ENCODE results near the gene DNAH17.

DNAH17 gene

DNA sequence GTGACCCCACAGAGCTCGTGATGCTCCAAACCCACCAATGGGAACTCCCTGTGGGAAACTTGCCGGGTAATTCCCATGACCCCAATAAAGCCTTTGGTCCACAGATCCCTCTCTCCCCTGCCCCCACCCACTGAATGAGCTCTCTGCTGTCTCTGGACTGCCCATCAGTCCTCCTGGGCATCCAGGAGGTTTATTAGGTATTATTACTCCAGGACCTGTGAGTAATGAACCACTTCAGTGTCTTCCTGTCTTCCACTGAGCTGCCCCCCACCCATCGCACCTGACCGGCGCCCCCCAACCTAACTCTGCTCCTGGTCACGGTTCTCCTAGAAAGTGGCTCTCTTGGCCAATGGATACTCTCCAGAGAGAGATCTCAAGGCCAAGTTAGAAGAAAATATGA, 28.7 kb upstream of the DNAH17 start:
- no peak for DNase-seq (ENCODE audit: low read depth)

DNA sequence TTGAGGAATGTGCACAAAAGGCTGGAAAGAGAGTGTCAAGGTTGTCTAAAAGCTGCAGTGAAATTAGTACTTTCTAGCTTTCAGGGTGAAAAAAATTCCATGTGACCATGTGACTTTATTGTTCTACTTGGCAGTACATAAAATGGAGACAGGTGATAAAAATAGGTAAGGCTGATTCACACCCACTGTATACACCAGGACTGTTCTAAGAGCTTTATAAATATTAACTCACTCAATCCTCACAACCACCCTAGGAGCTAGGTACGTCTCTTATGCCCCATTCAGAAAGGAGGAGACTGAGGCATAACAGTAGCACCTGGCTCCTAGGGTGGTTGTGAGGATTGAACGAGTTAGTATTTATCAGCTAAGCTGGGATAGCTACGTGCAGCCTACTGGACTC, 28.2 kb upstream of the DNAH17 start:
- no peak for DNase-seq (ENCODE audit: low read depth)

DNA sequence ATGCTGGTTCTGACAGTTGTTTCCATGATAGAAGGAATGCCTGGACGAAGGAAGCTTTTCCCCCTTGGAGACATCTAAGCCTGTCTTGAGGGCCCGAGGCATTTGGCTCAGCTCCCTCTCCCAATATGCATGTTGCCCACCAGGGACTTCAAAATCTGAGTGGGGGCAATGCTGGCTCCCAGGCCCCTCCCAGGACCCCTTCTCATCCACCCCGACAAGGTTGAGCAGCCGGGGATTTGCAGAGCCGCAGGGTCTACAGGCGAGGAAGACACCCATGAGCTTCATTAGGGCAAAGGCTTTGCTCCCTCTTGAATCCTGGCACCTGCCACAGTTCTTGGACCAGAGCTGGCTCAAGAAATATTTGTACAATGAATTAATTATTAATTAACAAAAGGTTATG, 25.1 kb upstream of the DNAH17 start:
- DNase-seq (ENCODE audit: low read depth), result no peak

DNA sequence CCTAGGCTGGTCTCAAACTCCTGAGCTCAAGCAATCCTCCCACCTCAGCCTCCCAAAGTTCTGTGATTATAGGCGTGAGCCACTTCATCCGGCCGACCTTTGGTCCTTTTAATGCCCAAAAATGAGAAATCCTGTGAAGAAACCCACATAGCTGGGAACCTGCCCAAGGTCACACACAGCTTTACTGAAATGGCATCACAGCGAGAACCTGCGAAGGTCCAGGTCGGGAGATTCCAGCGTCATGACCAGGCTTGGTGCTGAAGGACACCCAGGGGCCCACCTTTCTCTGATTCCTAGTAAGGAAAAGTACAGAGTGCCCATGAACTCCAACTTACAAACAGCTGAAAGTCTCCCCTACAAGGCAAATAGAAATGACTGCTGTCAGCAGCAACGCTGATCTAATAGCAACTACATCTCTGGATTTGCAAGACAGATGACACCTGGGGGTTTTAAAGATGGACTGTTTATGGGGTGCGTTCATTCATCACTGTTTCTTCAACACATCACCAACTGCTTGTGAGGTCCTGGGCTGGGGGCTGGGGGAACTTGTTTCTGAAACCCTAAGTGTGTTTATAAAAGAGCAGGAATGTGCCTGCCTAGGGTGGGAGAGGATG, 24.5 kb upstream of the DNAH17 start:
- DNase-seq (ENCODE audit: low read depth), result no peak

DNA sequence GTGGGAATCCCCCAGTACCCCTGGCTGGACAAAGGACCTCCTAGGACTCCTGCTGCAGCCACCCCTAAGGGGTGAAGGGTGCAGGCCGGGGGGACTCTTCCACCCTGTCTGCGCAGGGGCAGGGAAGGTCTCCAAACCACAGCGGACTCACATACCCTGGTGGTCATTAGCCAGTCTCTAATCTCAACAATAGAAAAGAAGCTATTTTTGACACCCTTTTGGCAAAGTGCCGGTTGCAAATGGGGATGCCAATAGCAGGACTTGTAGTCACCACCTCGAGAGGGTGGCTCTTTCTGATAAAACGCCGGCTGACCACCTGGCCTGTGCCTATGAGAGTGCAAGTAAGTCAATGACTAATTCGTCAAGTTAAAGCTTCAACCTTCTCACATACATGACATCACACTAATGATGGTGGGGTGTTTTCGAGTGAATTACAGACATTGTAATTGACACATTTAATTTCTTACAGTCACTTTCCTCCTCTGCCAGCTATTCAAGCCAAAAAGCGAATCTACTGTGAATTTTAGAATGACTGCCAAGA, 23.1 kb upstream of the DNAH17 start:
- DNase-seq (ENCODE audit: low read depth), result no peak

DNA sequence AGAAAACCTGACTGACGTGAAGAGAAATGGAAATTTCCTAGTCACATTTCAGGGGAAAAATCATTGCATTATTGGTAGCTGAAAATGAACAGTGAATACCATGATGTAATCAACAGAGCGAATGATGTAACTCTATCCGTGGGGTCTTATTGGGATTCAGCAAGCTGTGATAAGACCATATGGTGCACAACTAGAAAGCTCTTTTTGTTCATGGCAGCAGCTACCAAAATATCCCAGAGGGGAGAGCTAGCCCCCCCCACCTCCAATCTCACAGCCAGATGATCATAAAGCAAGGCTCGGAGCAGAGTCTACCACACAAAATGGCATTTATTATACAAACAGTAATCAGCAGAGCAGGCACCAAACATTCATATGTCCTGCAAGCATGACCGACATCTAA, 22.2 kb upstream of the DNAH17 start:
- no peak for DNase-seq (ENCODE audit: low read depth)

DNA sequence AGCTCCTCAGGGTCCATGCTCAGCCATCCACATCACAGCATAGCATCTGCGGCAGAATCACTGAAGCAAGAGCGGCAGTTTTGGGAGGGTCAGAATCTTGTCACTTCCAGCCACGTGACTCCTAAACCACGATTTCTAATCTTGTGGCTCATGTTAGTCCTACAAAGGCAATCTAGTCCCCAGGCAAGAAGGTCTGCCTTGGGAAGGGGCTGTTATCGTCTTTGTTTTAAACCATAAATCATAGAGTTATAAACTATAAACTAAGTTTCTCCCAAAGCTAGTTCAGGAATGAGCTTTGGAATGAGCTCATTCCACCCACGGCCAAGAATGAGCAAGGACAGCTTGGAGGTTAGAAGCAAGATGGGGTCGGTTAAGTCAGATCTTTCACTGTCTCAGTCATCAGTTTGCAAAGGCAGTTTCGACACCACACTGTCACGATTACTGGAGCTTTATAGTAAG, 20.8 kb upstream of the DNAH17 start:
- DNase-seq (ENCODE audit: low read depth), result no peak

DNA sequence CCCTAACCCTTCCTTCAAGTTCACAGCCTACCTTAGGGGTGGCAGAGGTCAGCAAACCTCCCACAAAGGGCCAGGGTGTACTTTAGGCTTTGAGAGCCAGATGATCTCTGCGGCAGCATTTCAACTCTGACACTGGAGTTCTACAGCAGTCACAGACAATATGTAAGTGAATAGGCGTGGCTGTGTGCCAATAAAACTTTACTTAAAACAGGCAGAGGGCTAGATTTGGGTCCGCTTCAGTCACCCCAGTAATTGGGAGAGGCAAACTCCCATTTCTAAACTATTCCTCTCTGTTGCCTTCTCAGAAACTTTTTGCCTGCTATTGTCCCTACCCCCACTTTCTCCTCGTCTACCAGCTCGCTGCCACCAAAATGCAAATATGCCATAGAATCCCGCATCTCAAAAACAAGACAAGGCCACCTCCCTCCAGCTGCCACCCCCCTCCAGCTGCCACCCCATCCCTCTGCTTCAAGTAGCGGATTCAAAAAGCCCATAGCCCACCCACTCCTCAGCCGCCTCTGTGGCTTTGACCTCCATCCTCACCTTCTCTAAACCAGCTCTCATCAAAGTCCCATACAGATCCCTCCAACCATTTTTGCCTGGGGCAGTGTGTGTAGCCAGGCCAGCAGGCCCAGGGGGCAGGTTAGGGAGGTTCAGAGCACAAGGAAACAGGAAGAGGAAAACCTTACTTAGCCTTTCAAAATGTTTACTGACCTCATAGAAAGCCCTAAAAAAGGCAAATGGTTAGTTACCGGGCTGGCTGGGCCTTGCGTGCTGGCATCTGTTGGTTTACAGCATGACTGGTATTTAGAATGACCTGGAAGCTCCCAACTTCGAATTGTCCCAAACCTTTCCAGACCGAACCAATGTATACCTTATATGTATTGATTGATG, 19.9 kb upstream of the DNAH17 start:
- no peak for DNase-seq (ENCODE audit: low read depth)

DNA sequence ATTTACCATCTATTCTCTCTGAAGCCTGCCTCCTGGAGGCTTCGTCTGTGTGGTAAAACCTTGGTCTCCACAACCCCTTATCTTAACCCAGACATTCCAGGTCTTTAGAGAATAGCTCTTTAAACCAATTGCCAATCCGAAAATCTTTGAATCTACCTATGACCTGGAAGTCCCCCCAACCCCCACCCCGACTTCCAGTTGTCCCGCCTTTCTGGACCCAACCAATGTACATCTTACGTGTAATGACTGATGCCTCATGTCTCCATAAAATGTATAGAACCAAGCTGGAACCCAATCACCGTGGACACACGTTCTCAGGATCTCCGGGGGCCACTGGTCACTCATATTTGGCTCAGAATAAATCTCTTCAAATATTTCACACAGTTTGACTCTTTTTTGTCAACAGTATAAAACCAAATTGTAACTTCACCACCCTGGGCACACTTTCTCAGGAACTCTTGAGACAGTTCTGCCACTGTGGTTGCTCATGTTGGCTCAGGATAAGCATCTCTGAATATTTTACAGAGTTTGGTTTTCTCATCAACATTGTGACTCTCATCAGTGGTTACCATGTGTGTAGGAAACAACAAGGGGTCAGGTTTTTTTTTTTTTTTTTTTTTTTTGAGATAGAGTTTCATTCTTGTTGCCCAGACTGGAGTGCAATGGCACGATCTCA, 18.1 kb upstream of the DNAH17 start:
- DNase-seq (ENCODE audit: low read depth), result no peak

DNA sequence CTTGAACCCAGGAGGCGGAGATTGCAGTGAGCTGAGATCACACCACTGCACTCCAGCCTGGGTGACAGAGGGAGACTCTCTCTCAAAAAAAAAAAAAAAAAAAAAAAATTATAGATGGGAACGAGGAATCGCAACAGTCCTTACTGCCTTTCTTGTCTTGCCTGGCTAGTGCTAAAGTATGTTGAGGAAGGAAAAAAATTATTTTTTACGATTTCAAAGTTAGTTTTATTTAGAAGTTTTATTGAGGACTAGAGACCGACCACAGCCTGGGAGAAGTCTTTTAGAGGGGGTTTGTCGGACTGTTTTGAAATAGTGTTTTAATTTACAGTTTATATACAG, 15.8 kb upstream of the DNAH17 start:
- no peak for DNase-seq (ENCODE audit: low read depth)

DNA sequence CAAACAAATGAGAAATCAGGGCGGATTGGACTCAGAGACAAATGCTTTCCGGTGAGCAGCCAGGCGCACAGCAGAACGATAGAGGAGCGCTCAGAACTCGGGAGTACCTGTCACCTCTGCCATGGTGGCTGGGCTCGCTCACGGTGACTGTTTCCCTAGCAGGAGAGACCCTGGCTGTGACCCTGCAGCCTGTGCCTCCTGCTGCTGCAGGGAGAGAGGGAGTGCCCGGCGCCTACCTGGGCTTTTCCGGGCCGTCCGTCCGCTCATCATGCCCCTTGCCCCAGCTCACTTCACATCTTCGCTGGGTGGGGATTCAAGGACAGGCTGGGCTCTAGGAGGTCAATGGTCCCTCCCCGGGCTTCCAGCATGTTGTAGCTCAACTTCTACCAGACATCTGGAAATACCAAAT, 14.1 kb upstream of the DNAH17 start:
- no peak for DNase-seq (ENCODE audit: low read depth)

DNA sequence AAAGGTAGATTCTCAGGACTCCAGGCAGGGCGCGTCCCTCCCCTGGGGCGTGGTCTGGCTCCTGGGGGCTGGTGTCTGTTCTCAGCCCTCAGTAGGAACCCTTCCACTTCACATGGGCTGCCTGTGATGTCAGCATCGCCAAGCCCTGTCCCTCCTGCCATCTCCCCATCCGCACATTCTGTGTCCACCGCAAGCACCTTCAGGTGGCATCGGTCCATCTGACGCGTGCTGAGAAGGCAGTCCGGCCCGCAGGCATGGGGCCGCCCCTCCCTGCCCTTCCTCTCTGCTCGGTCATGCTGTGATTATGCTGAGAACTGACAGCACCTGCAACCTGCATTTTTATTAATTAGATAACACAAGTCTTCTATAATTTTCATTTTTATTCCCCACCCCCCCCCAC, 12.7 kb upstream of the DNAH17 start:
- DNase-seq (ENCODE audit: low read depth), result no peak

DNA sequence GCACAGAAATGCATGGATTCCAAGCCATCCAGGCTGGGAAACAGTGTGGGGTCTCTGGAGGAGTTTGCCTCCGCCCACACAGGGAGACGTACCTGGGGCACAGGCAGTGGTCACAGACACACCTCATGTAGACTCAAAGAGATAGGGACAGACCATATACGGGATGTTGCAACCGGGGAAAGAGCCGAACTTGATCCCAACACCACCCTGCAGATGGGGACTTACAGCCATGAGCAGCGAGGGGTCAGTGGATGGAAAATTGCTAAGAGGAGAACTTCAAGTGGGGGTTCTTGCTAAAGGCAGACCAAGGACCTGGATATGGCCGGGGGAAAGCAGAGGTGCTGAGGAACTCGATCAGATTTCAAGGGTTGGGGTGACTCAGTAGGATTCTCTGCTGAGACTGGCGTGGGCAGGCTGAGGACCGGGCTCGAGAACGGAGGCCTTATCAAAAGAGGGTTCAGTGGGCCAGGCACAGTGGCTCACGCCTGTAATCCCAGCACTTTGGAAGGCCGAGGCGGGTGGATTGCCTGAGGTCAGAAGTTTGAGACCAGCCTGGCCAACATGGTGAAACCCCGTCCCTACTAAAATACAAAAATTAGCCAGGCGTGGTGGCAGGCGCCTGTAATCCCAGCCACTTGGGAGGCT, 12.0 kb upstream of the DNAH17 start:
- no peak for DNase-seq (ENCODE audit: low read depth)

DNA sequence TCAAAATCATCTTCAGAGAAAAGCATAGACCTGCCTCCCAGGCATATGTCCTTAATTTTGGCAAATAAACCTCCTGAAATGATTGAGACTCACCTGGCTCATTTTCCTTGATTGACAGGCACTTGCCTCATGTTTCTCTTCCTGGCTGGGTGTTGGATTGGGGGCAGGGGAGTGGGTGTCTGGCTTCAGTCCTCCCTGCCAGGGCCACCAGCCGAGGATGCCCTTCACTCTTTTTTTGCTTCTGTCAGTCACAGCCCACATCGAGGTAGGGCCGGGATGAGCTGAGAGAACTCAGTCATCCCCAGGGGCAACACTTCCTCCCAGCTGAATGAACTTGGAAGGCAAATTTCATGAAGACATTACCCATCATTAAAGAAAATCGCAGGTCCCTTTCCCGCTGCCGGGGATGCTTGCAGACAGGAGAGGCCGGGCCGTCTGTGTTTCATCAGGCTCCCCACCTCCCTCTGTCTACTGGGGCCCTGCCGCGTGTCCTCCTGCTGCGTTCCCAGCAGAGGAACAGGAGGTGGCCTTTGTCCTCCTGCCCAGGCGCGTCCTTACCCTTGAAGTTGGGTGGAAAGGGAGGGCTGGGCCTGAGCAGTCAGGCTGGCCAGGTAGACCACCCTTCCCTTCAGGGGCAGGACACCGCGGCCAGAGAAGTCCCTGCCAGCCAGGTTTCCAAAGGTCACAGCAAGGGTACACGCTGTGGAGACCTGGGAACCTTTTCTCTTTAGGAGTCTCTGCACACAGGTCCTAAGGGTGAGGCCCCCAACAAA, 11.2 kb upstream of the DNAH17 start:
- DNase-seq (ENCODE audit: low read depth), result no peak

DNA sequence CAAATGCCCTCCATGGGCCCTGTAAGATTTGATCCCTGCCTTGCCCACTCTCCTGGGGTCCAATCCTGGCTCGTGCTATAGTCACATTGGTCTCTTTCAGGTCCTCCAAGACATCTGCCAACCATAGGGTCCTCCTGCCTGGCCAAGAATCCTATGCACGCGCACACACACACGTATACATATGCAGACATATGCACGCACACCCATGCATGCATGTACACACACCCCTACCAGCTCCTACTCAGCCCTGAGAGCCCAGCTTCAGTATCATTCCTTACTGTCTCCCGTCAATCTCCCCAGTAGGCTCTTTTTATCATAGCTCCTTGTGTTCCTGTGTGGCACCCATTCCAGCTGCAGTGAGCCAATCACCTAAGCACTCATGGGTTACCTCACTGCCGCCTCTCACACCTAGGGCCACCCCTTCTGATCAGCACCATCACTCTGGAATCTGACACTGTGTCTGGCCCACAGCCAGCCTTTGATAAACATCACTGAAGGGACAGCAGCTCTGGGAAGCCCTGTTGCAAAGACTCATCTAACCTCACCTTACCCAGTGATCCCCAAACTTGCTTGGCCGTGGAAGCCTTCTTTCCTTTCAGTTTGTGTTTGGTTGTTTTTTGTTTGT, 7.9 kb upstream of the DNAH17 start:
- no peak for DNase-seq (ENCODE audit: low read depth)

DNA sequence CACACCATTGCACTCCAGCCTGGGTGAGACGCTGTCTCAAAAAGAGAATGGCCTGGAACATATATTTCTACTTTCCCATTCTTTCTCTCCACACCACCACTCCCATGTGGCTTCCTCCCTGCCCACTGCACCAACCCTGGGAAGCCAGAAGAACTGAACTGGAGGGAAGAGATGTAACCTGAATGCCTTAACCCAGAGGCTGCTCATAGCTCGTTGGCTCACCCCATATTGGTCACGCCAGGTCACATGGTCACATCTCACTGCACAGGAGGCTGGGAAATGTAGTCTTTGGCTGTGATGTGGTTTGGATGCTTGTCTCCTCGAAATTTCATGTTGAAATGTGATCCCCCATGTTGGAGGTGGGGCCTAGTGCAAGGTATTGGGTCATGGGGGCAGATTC, 5.9 kb upstream of the DNAH17 start:
- no peak for DNase-seq (ENCODE audit: low read depth)

DNA sequence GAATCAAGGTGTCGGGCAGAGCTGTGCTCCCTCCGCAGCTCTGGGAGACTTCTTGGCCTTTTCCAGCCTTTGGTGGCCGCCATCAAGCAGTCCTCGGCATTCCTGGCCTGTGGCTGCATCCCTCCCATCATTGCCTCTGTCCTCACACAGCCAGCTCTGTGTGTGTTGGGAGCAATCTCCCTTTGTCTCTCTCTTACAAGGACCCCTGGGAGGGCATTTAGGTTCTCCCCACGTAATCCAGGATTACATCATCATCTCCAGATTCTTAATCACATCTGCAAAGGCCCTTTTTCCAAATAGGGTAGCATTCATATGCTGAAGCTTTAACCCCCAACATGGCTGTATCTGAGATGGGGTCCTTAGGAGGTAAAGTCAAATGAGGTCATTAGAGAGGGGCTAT, 4.1 kb upstream of the DNAH17 start:
- DNase-seq (ENCODE audit: low read depth), result no peak

DNA sequence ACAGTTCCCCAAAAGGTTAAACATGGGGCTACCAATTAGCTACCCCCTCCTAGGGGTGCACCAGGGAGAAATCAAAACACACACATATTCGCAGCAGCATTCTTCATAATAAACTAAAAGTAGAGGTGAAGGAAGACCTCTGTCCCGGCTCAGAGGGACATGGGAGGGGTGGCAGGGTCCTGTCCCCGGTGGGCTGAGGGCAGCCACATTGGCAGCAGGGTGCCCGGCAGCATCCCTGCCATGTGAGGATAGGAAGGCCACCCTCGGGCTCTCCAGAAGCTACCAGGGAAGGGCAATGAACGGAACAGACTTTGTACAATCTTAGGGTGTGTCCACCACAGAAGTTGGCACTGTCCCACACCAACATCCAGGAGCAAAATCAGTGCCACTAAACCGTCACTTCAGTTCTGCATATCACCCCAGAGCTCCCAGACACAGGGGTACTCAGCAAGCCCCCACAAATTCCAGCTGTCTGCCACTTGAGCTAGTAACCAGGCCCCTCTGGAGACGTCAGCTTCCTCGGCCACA, 3.1 kb upstream of the DNAH17 start:
- DNase-seq (ENCODE audit: low read depth), result no peak

DNA sequence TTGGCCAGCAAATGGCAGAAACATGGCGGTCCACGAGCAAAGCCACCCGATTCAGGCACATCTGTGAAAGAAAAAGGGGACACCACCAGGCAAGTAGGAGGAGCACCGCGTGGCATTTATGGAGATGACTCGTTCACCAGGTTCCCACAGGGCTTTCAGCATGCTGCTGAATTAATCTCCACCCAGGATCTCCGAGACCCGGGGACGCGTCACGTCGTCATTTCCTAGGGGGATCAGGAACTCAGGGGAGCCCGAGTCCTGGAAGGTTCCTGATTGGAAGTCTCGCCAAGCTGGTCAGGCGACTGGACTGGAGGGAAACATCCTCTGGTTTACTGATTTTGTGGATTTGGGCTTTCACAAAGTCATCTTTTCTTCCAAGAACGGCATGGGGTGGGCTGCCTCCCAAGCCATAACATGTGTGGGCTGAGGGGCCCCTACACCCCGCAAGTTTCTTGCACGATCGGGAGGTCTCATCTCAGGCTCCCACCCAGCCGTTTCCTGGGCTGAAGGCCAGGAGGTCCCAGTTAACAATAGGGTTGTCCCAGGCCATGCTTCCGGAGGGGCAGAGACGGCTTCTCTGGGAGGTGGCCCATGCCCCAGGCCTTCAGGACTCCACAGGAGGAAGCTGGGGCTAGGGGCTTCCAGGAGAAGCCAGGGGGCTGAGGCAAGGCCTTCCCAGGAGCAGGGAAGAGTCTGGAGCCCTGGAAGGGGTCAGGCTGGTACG, 645 bp downstream of the DNAH17 start:
- no peak for DNase-seq (ENCODE audit: low read depth)

DNA sequence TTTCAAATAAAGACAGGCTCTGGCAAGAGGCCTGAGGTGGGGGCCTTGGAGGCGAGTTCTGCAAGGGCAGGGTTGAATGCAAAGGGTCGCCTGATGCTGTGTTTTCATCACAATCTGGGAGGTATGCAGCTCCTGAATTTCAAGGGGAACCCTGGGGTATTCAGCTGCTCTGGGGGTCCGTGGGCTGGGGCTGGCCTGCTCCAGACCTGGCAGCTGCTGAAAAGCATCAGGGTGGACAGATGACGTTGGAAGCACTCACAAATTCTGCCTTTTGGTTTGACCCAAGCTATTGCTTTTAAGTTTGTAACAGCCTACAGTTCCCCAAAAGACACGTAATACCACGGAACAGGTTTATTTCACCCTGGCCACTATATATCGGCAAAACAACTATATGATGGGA, 1.3 kb downstream of the DNAH17 start:
- no peak for DNase-seq (ENCODE audit: low read depth)
